CD4-positive, alpha-beta T cell (primary cell): ENCODE measurements around the gene ZNF783. TPM values are rescaled to one million over a fixed set of nuclear protein-coding genes. Genes with fewer than 3 reads are reported as not detected.
A peak's percentile ranks its signal among the peaks of the same experiment; 100 is the strongest.

Experiments used
- ATAC-seq: fragments of 200-7000 bp; cut with Tn5 transposase; one replicate; pipeline ENCODE4 v1.10.0; 2022; ENCODE audit warnings: mild to moderate bottlenecking; ENCODE audit not compliant: poor library complexity
- CTCF ChIA-PET: fragments of 350-600 bp; sonication (Branson Sonifier 250); formaldehyde crosslinking; loops from one replicate; lab custom pipeline; 2021; ENCODE audit warnings: antibody characterized with exemption, inconsistent platforms; lab: Charles Lee
- POLR2A ChIA-PET: fragments of 350-600 bp; sonication (Branson Sonifier 250); formaldehyde crosslinking; loops from one replicate; lab custom pipeline; 2021; ENCODE audit warnings: antibody characterized with exemption, inconsistent platforms; lab: Charles Lee
- DNase-seq, 14 experiments: peaks; one replicate each; pipeline ENCODE4 v3.0.0-alpha.2; 2013 to 2020; ENCODE audit warnings: mixed read lengths in 2 of 14
- H3K27ac ChIP-seq, 2 donors: one replicate each; pipeline versions ENCODE4 v1.5.1 to v1.7.0; 2013; ENCODE audit warnings: low read length in 2 of 2, low read depth in 1 of 2, mild to moderate bottlenecking in 1 of 2
- H3K27me3 ChIP-seq, 2 experiments: 1 replicate in 1 of 2; 2 replicates in 1 of 2; pipeline versions ENCODE4 v1.6.1 to v1.7.0; 2013; ENCODE audit warnings: low read length in 2 of 2, control low read depth in 1 of 2, mild to moderate bottlenecking in 1 of 2, moderate library complexity in 1 of 2; ENCODE audit not compliant: insufficient read depth in 2 of 2, control insufficient read depth in 1 of 2
- H3K36me3 ChIP-seq: one replicate; pipeline ENCODE4 v1.6.1; 2013; ENCODE audit warnings: low read length, control low read depth; ENCODE audit not compliant: insufficient read depth
- H3K4me1 ChIP-seq: one replicate; pipeline ENCODE4 v1.6.1; 2013; ENCODE audit warnings: low read length, control low read depth; ENCODE audit not compliant: insufficient read depth
- H3K4me3 ChIP-seq: one replicate; pipeline ENCODE4 v1.5.1; 2013; ENCODE audit warnings: mild to moderate bottlenecking, low read length, moderate library complexity
- H3K9me3 ChIP-seq, 2 experiments: 1 replicate in 1 of 2; 2 replicates in 1 of 2; pipeline versions ENCODE4 v1.6.1 to v1.7.0; 2013; ENCODE audit warnings: low read length in 2 of 2, mild to moderate bottlenecking in 2 of 2, control low read depth in 1 of 2, moderate library complexity in 1 of 2; ENCODE audit not compliant: control insufficient read depth in 1 of 2, insufficient read depth in 1 of 2
- H3K27ac Mint-ChIP-seq: one replicate; pipeline ENCODE4 v1.8.0; 2020; ENCODE audit warnings: mixed read lengths
- H3K27me3 Mint-ChIP-seq: one replicate; pipeline ENCODE4 v1.8.0; 2021; ENCODE audit warnings: mixed read lengths
- H3K36me3 Mint-ChIP-seq: one replicate; pipeline ENCODE4 v1.8.0; 2021; ENCODE audit warnings: low read depth, mixed read lengths
- H3K4me1 Mint-ChIP-seq: one replicate; pipeline ENCODE4 v1.8.0; 2021; ENCODE audit warnings: low read depth, mixed read lengths
- H3K4me3 Mint-ChIP-seq: one replicate; pipeline ENCODE4 v1.8.0; 2020; ENCODE audit warnings: mild to moderate bottlenecking, mixed read lengths
- H3K9me3 Mint-ChIP-seq: one replicate; pipeline ENCODE4 v1.8.0; 2020; ENCODE audit warnings: mixed read lengths
- CTCF ChIP-seq: fragments of 200-600 bp; IDR thresholded peaks from one replicate; pipeline ENCODE4 v1.8.0; 2022; ENCODE audit warnings: antibody characterized with exemption, mild to moderate bottlenecking
- intact Hi-C, 2 experiments: fragments of 100-400 bp; cut with DNase I in 1 of 2; cut with micrococcal nuclease in 1 of 2; formaldehyde crosslinking; loops; one replicate each; pipeline versions ENCODE4 v1.15.1 to v1.9.0; 2023 to 2025; cut with DNase I, micrococcal nuclease
- total RNA-seq, 174 experiments: library from RNA in 2 of 174; stranded (reverse) in 2 of 174; gene quantifications; one replicate each; pipeline ENCODE4 v1.2.3 and lab custom pipeline; 2021 to 2026

Gene ZNF783
- total RNA-seq, 2 experiments from 2014 or later: 27.6 to 29.0 TPM

GRCh38 chr7:149237502-149237901, 24.5 kb upstream of the ZNF783 start:
- H3K4me1 ChIP-seq: peaks cover 25% of the 10 kb centered on the region
- no peaks in the 10 kb centered on the region for H3K36me3 ChIP-seq
- ATAC-seq (no peak), DNase-seq (no peak)
- TF ChIP-seq CTCF: no peak
- H3K4me3 Mint-ChIP-seq: peak overlapping the region; percentile 63
- ChIA-PET POLR2A (no interaction called here), CTCF (interaction anchor here (1.6 kb wide), 1 partner anchor 24 kb away, joined by 4 read pairs; the partner anchor contains the start of gene ZNF783)
- no peak overlapping the region for H3K4me3 ChIP-seq
- no peak overlapping the region for H3K27ac ChIP-seq
- intact Hi-C loops: loop anchor here in 1 of 2 experiments (5.0 kb wide), 1 partner anchor 40 kb away; the partner anchor contains the start of gene ZNF282
- peaks cover 23% of the 10 kb centered on the region for H3K27me3 Mint-ChIP-seq
- H3K36me3 Mint-ChIP-seq: peaks cover 12% of the 10 kb centered on the region
- peaks cover 19% of the 10 kb centered on the region for H3K4me1 Mint-ChIP-seq
- H3K27me3 ChIP-seq: peaks cover 6 to 8% of the 10 kb centered on the region in 2 experiments
- no peak overlapping the region for H3K27ac Mint-ChIP-seq
- H3K9me3 Mint-ChIP-seq: no peaks in the 10 kb centered on the region
- H3K9me3 ChIP-seq: no peaks in the 10 kb centered on the region

- Mint-ChIP-seq H3K9me3 (no peaks in the 10 kb centered on the region), H3K36me3 (peaks cover 18% of the 10 kb centered on the region), H3K4me1 (peaks cover 24% of the 10 kb centered on the region), H3K27ac (no peak overlapping the region), H3K4me3 (peak overlapping the region; percentile 78), H3K27me3 (peaks cover 17% of the 10 kb centered on the region)
- CTCF ChIA-PET: interaction anchor here (1.6 kb wide), 1 partner anchor 24 kb away, joined by 4 read pairs; the partner anchor contains the start of gene ZNF783
- Histone ChIP-seq H3K9me3 (peaks cover 0 to 3% of the 10 kb centered on the region in 2 experiments), H3K27me3 (peaks cover under 1 to 5% of the 10 kb centered on the region in 2 experiments), H3K36me3 (no peaks in the 10 kb centered on the region), H3K27ac (no peak overlapping the region), H3K4me1 (peaks cover 25% of the 10 kb centered on the region), H3K4me3 (no peak overlapping the region)
- DNase-seq: no peak
- POLR2A ChIA-PET: no interaction called here
- intact Hi-C loops: loop anchor here in 1 of 2 experiments (5.0 kb wide), 1 partner anchor 41 kb away; the partner anchor contains the start of gene ZNF282
- no peak for ATAC-seq
- no peak for TF ChIP-seq CTCF
These were observed 23.9 kb upstream of the ZNF783 start for GRCh38 chr7:149238051-149238450.

- peaks cover 18% of the 10 kb centered on the region for H3K36me3 Mint-ChIP-seq
- no peaks in the 10 kb centered on the region for H3K9me3 Mint-ChIP-seq
- CTCF ChIA-PET: interaction anchor here (1.1 to 1.7 kb wide), 3 partner anchors 23 to 385 kb away, joined by 3 to 5 read pairs (median 5); partner anchors contain the start of genes ZNF398 and ZNF783
- peaks cover 27% of the 10 kb centered on the region for H3K4me1 Mint-ChIP-seq
- Histone ChIP-seq H3K27ac (peak within 1 kb of the TSS in 1 of 2 donors; percentile 72), H3K4me3 (peak within 1 kb of the TSS; percentile 84), H3K4me1 (peaks cover 30% of the 10 kb centered on the region), H3K9me3 (peaks cover 0 to 3% of the 10 kb centered on the region in 2 experiments), H3K36me3 (no peaks in the 10 kb centered on the region), H3K27me3 (no peaks in the 10 kb centered on the region)
- TF ChIP-seq CTCF: peak; percentile 86
- peak within 1 kb of the TSS; percentile 81 for H3K27ac Mint-ChIP-seq
- intact Hi-C loops: loop anchor here (1.0 to 10.0 kb wide), 9 partner anchors 20 to 221 kb away; partner anchors contain the start of genes PDIA4 (in 1 of the 2), ZNF282 (in 1 of the 2), ZNF398 (in 1 of the 2) and ZNF425 (in 1 of the 2)
- ATAC-seq (peak; percentile 100), DNase-seq (peak; percentile 78 to 93 (median 86))
- peak within 1 kb of the TSS; percentile 93 for H3K4me3 Mint-ChIP-seq
- peaks cover 10% of the 10 kb centered on the region for H3K27me3 Mint-ChIP-seq
- POLR2A ChIA-PET: interaction anchor here (1.0 to 2.8 kb wide), 4 partner anchors 22 to 183 kb away, joined by 3 to 12 read pairs (median 4); partner anchors contain the start of gene ZNF783
These were observed 22.5 kb upstream of the ZNF783 start, which contains the start of gene ZNF212 for GRCh38 chr7:149239345-149240143. Gene ZNF212, plus strand, starts transcription at chr7:149239651. Its CDS starts 128 bp downstream, at chr7:149239779.
